Lower leg skin (tissue), 3 donors: Measurements from ENCODE around the gene ZBTB17.

Experiments
- POLR2A ChIP-seq, 2 donors: fragments of 450-650 bp; IDR thresholded peaks; one replicate each; pipeline ENCODE4 v1.6.1; 2016 to 2017; ENCODE audit warnings: antibody characterized with exemption in 2 of 2, mild to moderate bottlenecking in 1 of 2, moderate library complexity in 1 of 2
- TF ChIP-seq, protein P1 (sequence below), 3 donors: fragments of 450-650 bp; IDR thresholded peaks; one replicate each; pipeline ENCODE4 v1.5.1; 2016; ENCODE audit warnings: antibody characterized with exemption in 3 of 3, mild to moderate bottlenecking in 3 of 3, moderate library complexity in 2 of 3

DNA sequence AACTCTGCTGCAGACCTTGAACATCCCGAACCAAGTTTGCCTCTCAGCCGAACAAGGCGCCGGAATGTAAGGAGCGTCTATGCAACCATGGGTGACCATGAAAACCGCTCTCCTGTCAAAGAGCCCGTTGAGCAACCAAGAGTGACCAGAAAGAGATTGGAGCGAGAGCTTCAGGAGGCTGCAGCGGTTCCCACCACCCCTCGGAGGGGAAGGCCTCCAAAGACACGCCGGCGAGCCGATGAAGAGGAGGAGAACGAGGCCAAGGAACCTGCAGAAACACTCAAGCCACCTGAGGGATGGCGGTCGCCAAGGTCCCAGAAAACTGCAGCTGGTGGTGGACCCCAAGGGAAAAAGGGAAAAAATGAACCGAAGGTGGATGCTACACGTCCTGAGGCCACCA is 44.0 kb downstream of the ZBTB17 start:
- TF ChIP-seq, protein P1, sequence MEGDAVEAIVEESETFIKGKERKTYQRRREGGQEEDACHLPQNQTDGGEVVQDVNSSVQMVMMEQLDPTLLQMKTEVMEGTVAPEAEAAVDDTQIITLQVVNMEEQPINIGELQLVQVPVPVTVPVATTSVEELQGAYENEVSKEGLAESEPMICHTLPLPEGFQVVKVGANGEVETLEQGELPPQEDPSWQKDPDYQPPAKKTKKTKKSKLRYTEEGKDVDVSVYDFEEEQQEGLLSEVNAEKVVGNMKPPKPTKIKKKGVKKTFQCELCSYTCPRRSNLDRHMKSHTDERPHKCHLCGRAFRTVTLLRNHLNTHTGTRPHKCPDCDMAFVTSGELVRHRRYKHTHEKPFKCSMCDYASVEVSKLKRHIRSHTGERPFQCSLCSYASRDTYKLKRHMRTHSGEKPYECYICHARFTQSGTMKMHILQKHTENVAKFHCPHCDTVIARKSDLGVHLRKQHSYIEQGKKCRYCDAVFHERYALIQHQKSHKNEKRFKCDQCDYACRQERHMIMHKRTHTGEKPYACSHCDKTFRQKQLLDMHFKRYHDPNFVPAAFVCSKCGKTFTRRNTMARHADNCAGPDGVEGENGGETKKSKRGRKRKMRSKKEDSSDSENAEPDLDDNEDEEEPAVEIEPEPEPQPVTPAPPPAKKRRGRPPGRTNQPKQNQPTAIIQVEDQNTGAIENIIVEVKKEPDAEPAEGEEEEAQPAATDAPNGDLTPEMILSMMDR (IDR thresholded peaks at IDR 0.05) = no peak
- TF ChIP-seq POLR2A (IDR thresholded peaks at IDR 0.05) = no peak
